Stimulated activated CD8-positive, alpha-beta memory T cell treated with anti-CD3 and anti-CD28 coated beads, Interleukin-4, amount 100 ng/mL, for 48 hours (primary cell): Measurements from ENCODE around the gene TKFC.

Source experiments
- DNase-seq: peaks from one replicate; pipeline ENCODE4 v3.0.0-alpha.2; 2020

TKFC gene, protein sequence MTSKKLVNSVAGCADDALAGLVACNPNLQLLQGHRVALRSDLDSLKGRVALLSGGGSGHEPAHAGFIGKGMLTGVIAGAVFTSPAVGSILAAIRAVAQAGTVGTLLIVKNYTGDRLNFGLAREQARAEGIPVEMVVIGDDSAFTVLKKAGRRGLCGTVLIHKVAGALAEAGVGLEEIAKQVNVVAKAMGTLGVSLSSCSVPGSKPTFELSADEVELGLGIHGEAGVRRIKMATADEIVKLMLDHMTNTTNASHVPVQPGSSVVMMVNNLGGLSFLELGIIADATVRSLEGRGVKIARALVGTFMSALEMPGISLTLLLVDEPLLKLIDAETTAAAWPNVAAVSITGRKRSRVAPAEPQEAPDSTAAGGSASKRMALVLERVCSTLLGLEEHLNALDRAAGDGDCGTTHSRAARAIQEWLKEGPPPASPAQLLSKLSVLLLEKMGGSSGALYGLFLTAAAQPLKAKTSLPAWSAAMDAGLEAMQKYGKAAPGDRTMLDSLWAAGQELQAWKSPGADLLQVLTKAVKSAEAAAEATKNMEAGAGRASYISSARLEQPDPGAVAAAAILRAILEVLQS

DNA sequence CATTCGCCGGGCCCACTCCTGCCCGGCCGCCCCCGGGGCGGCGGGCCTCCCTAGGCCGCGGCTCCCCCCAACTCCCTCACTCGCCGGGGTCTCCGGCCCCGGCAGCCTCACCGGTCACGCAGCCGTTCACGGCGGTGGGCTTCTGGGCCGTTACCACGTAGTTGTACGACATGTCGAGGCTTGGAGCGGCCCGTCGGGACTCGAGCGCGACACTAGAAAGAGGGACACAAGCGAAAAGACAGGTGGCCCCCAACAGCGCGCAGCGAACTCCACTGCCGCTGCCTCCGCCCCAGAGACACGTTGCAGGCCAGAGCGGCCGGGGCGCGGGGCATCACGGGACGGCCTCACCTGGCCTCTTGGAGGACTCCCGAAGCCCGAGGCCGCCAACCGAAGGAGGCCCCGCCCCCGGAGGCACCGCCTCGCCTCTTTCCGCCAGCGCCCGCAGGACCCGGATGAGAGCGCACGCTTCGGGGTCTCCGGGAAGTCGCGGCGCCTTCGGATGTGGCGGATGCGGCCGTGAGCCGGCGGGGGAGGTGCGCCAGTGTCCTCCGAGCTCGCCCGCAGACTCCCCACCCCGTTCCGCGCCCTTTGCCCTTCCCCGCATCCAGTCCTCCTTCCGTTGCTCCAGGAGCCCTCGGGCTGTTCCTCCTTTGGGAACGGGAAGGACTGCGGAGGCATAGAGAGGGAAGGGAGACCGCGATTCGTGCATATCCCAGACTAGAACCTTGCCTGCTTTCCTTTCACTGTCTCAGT lies at the start of gene TKFC, which contains the start of gene DDB1:
Gene TKFC, plus strand, starts transcription at position 432 of the 753 bp plus-strand sequence. CDS start 1,501 bp downstream, outside the sequence.
Gene DDB1, minus strand, starts transcription at position 309 of the 753 bp plus-strand sequence. Its CDS starts 137 bp downstream, at position 172.
- DNase-seq = peak; percentile 98

DNA sequence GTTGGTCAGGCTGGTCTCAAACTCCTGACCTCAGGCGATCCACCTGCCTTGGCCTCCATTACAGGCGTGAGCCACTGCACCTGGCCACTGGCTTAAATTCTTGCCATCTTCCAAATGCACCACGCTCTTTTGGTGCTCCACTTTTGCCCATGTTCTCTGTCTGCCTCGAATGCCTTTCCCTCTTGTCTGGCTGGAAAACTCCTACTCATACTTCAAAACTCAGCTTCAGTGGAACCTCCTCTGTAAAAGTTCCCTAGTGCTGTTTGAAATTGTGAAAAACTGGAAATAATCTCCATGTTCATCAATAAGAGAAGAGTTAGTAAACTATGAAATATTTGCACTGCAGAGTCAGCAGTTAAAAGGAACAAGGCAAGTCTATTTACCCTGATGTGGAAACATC lies 49.4 kb upstream of the TKFC start:
- DNase-seq = no peak

DNA sequence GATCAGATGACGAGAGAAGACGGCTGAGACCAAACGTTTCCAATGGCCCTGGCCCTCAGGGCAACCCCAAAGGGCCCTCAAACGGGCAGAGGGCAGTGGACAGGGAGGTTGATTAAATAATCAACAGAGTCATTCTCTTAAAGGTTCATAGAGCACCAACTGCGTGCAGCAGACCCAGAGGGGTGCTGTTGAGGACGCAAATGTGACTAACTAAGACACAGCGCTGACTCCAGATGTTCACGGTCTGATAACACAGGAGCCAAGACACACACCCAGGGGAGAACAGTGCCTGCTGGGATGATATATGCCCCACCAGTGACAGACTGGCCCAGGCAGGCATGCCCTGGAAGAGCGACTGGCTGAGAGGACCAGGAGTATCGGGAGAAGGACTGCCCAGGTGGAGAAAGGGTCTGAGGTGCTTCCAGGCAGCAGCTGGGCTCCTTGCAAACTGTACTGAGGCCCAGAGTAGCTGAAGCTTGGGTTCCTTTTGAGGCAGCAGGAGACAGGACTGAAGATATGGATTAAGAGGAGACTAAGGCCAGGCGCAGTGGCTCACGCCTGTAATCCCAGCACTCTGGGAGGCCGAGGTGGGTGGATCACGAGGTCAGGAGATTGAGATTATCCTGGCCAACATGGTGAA lies 45.6 kb upstream of the TKFC start:
- DNase-seq = no peak

DNA sequence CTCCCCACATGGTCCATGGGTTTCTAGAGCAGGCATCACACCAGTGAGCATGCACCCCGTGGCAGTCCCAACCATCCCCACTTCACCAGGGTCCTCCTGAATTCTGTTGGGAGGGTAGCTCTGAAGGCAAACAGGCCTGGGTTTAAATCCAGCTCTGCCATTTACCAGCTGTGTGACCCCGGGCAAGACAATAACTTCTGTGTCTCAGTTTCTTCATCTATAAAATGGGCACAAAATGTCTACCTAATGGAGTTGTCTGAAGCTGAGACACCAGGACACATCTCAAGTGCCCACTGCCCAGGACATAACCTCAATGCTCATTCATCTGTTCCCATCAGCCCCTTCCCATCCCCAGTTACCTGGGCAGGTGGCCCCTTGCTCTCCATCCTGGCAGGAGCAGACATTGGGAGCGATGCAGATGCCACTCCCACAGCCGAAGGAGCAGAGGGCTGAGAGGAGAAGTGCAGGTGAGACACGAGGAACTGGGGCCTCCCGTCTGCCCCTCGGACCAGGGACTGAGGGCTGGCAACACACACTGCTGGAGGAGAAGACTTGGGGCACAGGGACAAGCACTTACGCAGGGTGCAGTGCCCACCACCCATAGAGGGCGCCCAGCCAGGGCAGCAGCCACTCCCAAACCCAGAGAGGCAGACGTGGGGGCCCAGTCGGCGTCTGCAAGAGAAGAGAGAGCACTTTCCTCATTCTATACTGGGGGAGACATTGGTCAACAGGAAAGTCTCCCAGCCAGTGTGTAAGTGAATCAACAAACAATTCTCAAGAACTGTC lies 41.9 kb upstream of the TKFC start:
- peak; percentile 44 for DNase-seq

DNA sequence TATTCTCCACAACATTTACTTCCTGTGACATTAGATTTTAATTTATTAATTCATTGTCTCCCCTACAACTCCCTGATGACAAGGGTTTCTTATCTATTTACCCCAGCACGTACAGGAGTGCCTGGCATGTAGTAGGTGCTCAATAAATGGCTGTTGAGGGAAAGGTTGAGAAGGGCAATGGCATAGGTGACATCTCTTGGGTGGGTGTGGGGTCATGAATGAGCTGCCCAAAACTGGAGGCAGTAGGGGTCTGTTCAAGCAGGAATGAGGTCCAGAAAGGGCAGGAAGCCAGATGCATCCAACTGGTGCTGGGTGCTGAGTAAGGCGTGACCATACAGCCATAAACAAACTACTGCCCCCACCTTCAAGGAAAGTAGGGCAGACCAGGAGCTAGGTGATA lies 40.7 kb upstream of the TKFC start:
- no peak for DNase-seq

DNA sequence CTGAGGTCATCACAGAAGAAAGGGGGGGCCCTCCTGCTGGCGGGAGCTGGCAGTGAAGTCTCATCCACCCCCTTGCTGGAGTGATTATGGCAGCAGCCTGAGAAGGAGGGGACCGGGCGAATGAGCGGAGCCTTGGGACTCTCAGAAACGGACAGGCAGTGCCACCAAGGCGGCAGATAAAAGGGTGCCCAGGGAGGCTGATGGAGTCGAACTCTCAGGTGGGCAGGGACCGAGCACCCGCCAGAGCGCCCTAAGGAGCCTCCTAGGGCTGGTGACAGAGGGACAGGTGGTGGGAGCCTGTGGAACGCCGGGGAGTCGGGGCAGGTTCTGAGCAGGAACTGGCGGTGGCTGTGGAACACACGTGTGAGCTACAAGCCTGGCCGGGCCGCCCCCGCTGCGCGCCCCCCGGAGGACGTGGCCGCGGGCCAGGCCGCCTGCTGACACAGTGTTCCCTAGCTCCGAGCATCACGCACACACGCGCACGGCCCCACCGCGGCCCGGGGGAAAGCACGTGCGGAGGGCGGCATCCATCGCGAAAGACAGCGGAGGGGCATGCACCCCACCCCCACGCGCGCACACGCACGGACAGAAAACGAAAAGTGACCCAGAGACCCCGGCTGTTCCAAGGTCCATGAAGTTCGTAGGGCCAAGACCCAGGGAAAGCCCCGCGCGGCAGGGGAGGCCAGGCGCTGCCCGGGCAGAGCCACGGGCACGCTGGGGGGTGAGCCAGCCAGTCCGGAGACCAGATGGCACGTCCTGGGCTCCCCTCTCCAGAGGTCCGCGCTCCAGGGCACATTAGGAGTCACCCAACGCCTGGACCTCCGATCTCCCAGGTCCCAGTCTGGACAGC lies 38.9 kb upstream of the TKFC start:
- peak; percentile 72 for DNase-seq

DNA sequence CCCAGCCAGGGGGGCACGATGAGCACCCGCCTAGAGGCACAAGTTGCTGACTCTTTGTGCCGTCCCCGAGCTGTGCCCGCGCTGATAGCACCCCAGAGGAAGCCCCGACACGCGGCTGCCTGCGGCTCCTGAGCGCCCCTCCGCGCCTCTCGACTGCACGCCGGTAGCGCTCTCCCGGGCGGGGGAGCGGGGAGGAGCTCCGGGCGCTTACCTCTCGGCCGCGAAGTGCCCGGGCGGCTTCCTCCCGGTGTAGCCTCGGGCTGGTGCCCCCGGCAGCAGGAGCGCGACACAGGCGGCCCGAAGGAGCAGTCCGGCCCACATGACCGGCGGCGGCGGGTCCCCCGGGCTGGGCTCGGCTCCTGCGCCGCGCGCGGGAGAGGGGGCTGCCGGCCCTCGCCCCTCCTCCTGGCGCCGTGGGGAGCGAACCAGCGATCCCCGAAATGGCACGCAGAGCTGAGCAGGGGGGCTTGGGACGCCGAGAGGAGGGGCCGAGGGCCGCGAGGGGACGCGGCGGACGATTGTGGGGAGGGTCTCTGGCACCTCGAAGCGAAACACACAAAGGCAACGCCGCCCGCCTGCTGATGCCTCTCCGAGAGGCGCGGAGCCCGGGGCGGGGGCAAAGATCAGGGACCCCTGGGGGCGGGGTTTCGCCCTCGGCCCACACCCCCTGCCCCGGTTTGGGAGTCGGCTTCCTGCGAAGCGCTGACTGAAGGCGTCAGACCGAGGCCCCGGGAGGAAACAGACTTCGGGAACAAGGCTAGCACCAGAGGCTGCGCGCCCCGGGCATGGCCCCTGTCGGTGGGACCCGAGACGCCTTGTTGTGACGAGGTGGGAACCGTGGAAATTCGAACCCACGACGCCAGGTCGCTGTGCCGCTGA lies 38.1 kb upstream of the TKFC start, which contains the start of gene VWCE:
Gene VWCE, minus strand, starts transcription at position 600 of the 879 bp plus-strand sequence. Its CDS starts 279 bp downstream, at position 321.
- peak; percentile 80 for DNase-seq

DNA sequence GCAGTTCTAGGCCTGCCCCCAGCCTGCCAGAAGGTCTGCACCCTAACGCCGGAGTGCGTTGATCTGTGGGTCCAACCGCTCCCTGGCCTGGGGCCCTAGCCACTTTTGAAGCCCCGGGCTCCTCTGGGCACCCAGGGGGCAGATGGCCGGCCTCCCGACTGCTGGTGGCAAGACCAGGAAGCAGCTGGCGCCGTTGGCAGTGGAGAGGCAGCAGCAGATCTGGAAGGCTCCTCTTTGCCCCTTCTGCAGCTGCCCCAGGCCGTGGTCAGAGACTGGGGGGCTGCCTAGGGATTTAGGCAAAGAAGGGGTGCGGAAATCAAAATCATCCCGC lies 37.5 kb upstream of the TKFC start:
- no peak for DNase-seq

DNA sequence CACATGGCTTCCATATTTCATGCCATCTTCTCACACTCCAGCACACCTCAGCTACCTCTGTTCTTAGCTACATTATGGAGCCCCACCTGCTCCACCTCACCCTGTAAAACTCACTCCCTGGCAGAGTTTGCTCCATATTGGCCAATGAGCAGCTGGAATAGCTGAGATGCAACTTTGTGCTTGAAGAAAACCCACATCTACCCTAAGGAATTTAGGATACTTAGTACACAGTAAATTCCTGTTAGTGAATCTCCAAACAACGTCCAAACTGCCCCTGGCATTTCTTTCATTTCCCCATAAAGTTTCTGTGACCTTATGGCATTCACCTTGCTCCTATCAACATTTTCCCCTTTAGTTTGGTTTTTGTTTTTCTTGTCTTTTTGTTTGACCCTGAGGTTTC lies 35.7 kb upstream of the TKFC start:
- no peak for DNase-seq

DNA sequence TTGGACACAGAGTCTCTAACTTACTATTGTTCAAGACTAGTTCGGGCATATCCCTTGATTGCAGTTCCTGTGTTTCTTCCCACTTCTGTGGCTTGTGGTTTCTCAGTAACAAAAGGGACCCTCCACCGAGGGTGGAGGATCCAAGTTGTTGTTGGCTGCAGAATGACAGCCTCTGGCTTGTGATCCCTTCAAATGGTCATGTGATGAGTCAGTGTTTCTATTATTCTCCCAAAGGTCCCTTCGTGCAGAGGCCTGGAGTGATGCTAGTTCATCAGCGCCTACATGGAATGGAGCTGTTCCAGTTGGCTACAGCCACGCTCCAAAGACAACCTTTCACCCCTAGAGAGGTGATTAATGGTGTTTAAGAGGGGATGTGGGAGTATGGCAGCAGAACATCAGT lies 35.3 kb upstream of the TKFC start:
- no peak for DNase-seq

DNA sequence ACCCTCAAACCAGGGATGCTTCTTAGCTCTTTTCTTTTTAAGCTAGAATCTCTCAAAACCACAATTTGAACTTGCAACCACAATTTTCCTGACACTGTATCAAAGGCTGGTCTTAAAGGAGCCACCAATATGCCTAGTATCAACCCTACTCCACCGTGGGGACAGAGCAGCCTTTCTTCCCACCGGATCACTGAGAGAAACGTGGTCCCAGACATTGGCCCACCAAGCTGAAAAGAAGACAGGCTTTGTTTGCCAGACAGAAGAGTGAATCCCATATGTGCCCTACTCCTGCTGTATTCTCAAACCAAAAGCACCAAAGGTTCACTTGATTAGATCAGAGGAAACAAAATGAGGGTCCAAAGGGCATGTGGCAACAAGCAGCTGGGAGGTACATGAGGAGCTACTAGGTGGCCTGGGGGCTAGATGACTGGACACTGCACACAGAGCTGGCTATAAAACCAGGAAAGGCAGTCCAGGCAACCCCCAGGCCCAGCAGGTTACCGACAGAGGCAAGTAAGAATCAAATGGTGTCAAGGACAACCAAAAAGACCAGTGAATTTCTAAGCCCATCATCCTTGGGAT lies 34.3 kb upstream of the TKFC start:
- DNase-seq = no peak

DNA sequence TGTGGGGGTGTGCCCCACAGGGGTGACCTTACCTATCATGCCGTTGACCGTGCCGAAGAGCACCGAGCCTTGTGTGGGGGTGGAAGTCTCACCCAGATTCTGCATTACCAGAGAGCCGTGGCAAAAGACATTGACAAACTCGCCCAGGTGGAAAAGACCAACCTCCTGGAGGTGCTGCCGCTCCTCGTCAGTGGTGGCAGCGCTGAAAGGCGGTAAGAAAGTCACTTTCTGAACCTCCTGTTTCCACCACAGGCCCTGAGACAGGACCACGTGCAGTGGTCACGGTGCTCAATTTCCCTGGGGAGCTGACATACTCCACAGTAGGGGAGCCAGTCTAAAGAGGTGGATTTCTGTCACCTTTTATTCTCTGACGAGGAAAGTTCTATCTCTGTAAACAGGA lies 30.5 kb upstream of the TKFC start:
- DNase-seq = no peak

DNA sequence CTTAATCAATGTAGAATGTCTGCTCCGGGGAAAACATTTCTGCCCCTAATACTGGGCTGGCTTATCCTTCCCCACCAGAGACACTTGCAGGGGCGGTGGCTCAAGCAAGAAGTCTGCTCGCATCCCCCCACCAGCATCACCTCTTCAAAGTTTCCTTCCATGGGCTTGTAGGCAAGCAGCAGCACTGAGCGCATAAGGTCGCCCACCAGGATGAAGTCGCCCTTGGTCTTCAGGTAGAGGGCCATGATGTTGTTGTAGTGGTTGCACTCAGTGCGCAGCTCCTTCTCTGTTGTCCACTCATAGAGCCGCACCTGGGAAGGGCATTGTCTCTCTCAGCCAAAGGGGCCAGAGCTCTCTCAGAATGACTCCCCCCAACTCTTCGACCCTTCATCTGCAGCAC lies 29.3 kb upstream of the TKFC start:
- no peak for DNase-seq

DNA sequence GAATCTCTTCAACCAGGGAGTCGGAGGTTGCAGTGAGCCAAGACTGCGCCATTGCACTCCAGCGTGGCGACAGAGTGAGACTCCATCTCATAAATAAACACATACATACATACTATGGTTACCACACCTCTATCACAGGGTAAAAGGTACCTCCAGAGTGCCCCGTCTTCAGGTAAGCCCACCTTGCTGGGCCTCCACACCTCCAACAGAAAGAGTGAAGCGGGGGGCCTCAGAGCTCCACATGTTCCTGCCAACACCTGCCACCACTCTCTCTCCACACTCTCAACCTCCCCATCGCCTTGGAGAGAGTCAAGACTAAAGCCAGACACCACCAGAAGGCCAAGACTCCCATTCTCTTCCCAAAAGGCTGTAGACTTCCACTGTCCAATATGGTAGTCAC lies 27.6 kb upstream of the TKFC start:
- no peak for DNase-seq

DNA sequence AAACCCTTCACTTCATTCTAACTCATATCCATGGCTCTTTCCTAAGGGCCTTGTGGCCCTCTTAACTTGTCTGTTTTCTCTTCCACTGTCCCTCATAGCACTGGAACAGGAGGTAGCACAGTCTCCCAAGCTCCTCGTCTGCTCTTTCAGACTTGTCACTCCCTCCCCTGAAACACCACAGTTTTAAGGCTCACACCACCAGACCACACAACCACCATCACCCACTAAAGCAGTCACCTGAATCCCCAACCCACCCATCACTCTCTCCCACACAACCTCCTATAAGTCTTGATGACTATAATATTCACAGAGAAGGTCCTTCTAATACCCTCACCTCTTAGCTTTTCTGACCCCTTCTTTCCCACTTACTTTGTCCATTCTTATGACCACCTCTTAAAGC lies 26.8 kb upstream of the TKFC start:
- DNase-seq = no peak

DNA sequence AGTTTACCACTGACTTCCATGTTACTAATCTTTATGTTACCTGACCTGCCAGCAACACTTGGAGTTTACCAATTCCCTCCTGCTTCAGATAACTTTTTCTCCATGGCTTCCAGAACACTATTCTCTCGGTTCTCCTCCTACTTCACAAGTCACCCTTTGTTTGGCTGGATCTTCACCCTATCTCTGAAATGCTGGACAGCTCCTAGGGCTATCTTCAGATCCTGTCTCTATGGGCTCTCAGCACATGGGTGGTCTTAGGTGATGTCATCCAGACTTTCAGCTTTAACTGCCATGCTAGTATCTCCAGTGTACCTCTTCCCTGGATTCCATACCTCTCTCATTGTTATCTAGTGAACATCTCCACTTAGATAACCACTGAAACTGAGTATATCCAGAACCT lies 25.7 kb upstream of the TKFC start:
- DNase-seq = no peak

DNA sequence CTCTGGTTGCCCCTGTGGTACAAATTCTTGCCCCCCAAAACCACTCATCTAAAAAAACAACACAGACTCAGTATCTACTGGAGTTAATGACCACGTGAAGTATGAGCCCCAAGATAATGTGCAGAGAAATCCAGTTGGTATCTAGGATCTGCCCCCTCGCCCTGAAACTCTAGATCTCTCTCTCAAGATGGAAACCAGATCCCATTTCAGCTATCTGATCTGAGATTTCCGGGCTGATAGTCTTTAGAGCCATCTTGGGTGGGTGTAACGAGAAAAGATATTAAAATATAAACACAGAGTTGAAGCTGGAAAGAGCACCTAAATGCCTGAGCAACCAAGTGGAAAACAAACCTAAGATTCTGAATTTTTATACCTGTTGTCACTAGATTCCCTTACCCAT lies 23.9 kb upstream of the TKFC start:
- no peak for DNase-seq

DNA sequence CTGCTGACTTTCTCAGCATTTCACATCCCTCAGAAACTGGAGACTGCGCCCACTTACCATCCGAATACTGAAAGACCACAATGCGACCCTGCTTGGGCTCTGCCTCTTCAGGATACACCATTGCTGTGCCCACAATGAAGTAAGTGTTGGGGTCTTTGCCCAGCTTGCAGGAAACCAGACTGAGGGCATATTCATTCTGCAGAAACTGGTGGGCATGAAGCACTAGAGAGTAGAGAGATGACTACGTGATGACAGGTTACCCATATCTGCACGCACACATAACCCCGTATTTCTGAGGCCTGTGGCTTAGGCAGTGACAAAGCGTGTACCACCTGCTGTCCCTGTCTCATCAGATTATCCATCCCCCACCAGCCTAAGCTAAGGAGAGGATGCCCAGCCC lies 23.3 kb upstream of the TKFC start:
- peak; percentile 63 for DNase-seq

DNA sequence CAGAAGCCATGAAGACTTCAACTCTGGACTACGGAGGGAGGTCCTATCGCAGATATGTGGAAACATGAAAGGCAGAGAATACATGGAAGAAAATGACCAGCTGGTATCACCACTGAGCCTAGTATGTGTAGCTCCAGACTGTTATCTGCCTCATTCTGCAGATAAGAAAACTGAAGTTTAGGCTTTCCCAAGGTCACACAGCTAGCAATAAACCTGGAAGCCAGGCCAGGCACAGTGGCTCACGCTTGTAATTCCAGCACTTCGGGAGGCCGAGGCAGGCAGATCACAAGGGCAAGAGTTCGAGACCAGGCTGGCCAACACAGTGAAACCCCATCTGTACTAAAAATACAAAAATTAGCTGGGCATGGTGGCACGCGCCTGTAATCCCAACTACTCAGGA lies 22.3 kb upstream of the TKFC start:
- DNase-seq = no peak

DNA sequence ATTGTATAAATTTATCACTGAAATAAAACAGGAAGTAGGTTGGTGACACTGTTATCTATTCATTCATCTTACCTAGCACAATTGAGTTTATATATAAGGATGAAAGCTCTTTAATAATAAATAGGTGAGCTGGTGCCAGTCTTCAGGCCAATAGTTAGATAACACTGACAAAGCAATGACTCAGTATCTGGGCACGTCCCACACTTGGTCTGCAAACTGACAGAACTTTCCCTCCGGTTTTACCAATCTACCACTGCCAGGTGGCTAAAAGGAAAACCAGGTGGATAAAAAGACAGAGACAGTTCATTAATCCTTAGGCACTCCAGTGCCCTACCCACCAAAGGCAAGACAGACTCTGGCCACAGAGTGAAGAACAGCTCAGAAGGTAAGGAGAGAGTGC lies 17.8 kb upstream of the TKFC start:
- no peak for DNase-seq
